ENCODE data around the gene SFTPA1. TPM values are rescaled to one million over a fixed set of nuclear protein-coding genes. Genes with fewer than 3 reads are reported as not detected.
"Not testable (repeated sequence)": the region's sequence is repeated elsewhere in the genome, so short reads cannot be mapped to it uniquely, and the experiment has no call there.

Gene SFTPA1
- total RNA-seq, 2 donors from 2014 or later, result not detected

DNA sequence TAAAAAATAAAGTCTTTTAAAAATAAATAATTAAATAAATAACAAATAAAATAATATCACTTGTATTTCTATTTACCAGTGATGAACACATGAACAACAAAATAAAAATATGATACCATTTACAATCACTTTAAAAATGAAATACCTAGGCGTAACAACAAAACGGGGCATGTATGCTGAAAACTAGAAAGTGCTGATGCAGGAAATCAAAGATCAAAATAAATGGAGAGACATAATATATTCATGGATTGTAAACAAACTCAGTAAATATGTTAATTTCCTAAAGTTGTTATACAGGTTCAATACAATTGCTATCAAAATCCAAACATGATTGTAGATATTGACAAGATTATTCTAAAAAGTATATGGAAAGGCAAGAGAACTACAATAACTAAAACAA is 31.4 kb upstream of the SFTPA1 start:
- H3K4me3 ChIP-seq, result no peak overlapping the region
- H3K9me3 ChIP-seq, result no peaks in the 10 kb centered on the region
- no peak overlapping the region for H3K27ac ChIP-seq
- TF ChIP-seq, protein P1, sequence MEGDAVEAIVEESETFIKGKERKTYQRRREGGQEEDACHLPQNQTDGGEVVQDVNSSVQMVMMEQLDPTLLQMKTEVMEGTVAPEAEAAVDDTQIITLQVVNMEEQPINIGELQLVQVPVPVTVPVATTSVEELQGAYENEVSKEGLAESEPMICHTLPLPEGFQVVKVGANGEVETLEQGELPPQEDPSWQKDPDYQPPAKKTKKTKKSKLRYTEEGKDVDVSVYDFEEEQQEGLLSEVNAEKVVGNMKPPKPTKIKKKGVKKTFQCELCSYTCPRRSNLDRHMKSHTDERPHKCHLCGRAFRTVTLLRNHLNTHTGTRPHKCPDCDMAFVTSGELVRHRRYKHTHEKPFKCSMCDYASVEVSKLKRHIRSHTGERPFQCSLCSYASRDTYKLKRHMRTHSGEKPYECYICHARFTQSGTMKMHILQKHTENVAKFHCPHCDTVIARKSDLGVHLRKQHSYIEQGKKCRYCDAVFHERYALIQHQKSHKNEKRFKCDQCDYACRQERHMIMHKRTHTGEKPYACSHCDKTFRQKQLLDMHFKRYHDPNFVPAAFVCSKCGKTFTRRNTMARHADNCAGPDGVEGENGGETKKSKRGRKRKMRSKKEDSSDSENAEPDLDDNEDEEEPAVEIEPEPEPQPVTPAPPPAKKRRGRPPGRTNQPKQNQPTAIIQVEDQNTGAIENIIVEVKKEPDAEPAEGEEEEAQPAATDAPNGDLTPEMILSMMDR (IDR thresholded peaks at IDR 0.05), result no peak
- H3K27me3 ChIP-seq (replicated peaks; ENCODE audit: insufficient read depth), result no peaks in the 10 kb centered on the region
- H3K36me3 ChIP-seq, result no peaks in the 10 kb centered on the region
- DNase-seq (ENCODE audit: low spot score) (no peak), ATAC-seq (ENCODE audit: insufficient number of reproducible peaks, low FRiP score, low read depth) (no peak)
- no peaks in the 10 kb centered on the region for H3K4me1 ChIP-seq (ENCODE audit: control insufficient read depth in 1 of 2, low read depth in 2 of 2)

DNA sequence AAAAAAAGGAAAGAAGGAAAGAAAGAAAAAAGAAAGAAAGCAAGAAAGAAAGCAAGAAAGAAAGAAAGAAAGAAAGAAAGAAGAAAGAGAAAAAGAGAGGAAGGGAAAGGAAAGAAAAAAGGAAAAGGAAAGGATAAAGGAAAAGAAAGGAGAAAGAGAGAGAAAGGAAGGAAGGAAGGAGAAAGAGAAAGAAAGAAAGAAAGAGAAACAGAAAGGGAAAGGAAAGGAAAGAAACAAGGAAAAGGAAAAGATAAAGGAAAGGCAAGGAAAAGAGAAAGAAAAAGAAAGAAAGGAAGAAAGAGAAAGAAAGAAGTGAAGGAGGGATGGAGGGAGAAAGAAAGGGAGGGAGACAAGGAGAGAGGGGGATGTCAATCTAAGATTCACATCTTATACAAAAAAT is 29.7 kb upstream of the SFTPA1 start:
- H3K9me3 ChIP-seq, result no peaks in the 10 kb centered on the region
- no peak for ATAC-seq (ENCODE audit: insufficient number of reproducible peaks, low FRiP score, low read depth)

DNA sequence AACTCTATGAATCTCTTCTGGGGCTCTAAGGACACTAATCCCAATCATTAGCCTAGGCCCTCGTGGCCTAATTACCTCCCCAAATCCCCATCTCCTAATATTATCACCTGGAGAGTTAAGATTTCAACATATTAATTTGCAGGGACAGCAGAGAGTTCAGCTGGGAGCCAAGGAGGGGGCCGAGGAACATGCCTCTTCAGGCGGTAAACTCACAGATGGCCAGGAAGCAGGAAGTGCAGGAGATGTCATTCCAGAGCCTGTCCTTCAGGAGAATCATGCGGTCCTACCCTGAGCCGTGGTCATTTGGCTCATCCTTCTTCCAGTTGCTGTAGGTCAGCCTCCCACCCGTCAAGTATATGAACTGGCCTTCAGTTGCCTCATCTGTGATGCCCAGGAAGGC is 28.6 kb upstream of the SFTPA1 start:
- TF ChIP-seq, protein P1 (IDR thresholded peaks at IDR 0.05), result no peak
- no peaks in the 10 kb centered on the region for H3K9me3 ChIP-seq
- H3K4me1 ChIP-seq (ENCODE audit: control insufficient read depth in 1 of 2, low read depth in 2 of 2), result no peaks in the 10 kb centered on the region
- DNase-seq (ENCODE audit: low spot score) (no peak), ATAC-seq (ENCODE audit: insufficient number of reproducible peaks, low FRiP score, low read depth) (no peak)
- no peak overlapping the region for H3K4me3 ChIP-seq
- no peaks in the 10 kb centered on the region for H3K36me3 ChIP-seq
- no peak overlapping the region for H3K27ac ChIP-seq
- no peaks in the 10 kb centered on the region for H3K27me3 ChIP-seq (replicated peaks; ENCODE audit: insufficient read depth)

More for the DNA sequence above, 29.7 kb upstream of the SFTPA1 start:
- Histone ChIP-seq H3K36me3 (no peaks in the 10 kb centered on the region), H3K4me1 (ENCODE audit: control insufficient read depth in 1 of 2, low read depth in 2 of 2) (no peaks in the 10 kb centered on the region), H3K27me3 (replicated peaks; ENCODE audit: insufficient read depth) (no peaks in the 10 kb centered on the region), H3K27ac (no peak overlapping the region), H3K4me3 (no peak overlapping the region)
- no peak for DNase-seq (ENCODE audit: low spot score)
- TF ChIP-seq, protein P1 (IDR thresholded peaks at IDR 0.05), result no peak

DNA sequence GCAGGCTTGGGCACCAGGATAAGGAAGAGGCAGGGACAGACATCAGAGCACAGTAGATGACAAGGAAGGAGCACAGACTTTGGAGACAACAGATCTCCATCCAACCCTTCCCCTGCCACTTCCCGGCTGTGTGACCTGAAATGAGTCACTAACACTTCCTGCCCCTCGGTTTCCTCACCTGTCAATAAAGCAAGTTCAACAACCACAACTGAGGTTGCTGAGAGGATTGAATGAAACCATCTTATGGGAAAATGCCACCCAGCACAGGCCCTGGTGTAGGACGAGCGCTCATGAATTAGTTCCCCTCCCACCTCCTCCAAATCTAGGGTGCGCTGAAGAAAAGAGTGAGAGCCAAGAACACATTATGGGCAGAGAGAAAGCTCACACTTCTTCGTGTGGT is 27.8 kb upstream of the SFTPA1 start:
- H3K27me3 ChIP-seq (replicated peaks; ENCODE audit: insufficient read depth); H3K4me3 ChIP-seq; H3K27ac ChIP-seq; DNase-seq (ENCODE audit: low spot score); ATAC-seq (ENCODE audit: insufficient number of reproducible peaks, low FRiP score, low read depth); H3K4me1 ChIP-seq (ENCODE audit: control insufficient read depth in 1 of 2, low read depth in 2 of 2); H3K9me3 ChIP-seq; H3K36me3 ChIP-seq: not testable (repeated sequence)

DNA sequence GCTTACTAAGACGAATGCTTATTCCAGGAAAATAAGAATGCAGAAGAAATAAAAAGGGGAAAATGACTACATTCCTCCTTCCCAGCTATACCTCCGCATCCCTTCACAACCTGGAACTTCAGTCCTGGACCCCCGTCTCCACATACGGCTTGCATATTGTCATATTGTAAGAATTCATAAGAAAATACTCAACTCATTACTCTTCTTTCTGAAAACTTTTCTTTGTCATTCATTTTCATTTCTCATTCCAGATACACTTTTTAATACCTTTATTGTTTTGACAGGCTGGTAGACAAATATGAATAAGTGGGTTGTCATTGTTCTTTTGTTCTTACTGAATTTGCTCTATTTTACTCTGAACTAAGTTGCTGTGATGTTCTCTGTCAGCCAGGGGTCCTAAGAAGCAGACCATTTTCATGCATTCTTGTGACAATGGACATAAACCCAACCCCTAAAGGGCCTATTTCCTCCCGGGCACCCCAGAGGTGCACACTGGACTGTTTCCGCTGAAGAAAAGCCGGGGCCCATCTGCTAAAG is 27.2 kb upstream of the SFTPA1 start:
- H3K9me3 ChIP-seq, result no peaks in the 10 kb centered on the region
- DNase-seq (ENCODE audit: low spot score) (no peak), ATAC-seq (ENCODE audit: insufficient number of reproducible peaks, low FRiP score, low read depth) (no peak)
- no peaks in the 10 kb centered on the region for H3K36me3 ChIP-seq
- H3K4me3 ChIP-seq, result no peak overlapping the region
- no peaks in the 10 kb centered on the region for H3K4me1 ChIP-seq (ENCODE audit: control insufficient read depth in 1 of 2, low read depth in 2 of 2)
- H3K27me3 ChIP-seq (replicated peaks; ENCODE audit: insufficient read depth), result no peaks in the 10 kb centered on the region
- no peak overlapping the region for H3K27ac ChIP-seq
- TF ChIP-seq, protein P1 (IDR thresholded peaks at IDR 0.05), result no peak

DNA sequence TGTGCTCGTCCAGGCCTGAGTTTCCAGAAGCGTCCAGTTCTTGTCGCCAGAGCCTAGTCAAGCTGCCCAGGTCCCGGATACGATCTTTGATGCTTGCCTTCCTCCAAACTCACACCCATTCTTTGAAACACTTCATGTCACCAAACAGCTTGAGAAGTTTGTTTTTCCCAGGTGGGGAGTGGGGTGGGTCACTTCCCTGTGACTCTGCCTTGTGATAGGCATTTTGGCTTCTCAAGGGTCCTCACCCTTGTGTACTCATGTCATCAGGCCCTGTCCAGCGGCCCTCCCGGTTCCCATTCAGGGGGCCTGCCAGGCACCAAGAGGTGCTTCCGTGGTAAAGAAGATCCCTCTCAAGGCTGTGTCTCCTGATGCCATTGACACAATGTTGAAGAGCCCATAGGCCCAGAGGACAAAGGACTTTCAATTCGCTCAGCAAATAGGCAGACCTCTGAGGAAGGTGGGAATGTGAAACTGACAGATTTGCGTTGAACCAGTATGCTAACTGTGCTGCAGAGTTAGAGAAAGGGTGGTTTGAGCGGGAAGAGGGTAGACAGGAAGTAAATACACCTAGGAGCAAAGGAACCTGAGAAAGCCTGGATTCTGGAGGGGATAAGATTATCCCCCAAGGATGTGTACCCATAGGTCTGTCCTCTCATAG is 24.7 kb upstream of the SFTPA1 start:
- ATAC-seq (ENCODE audit: insufficient number of reproducible peaks, low FRiP score, low read depth) (no peak), DNase-seq (ENCODE audit: low spot score) (no peak)
- H3K4me3 ChIP-seq, result no peak overlapping the region
- no peaks in the 10 kb centered on the region for H3K4me1 ChIP-seq (ENCODE audit: control insufficient read depth in 1 of 2, low read depth in 2 of 2)
- no peaks in the 10 kb centered on the region for H3K27me3 ChIP-seq (replicated peaks; ENCODE audit: insufficient read depth)
- H3K9me3 ChIP-seq, result no peaks in the 10 kb centered on the region
- no peak overlapping the region for H3K27ac ChIP-seq
- H3K36me3 ChIP-seq, result no peaks in the 10 kb centered on the region
- TF ChIP-seq, protein P1 (IDR thresholded peaks at IDR 0.05), result no peak
